Effector memory CD8-positive, alpha-beta T cell (primary cell): ENCODE measurements around the gene USH1G.

Source experiments
- ATAC-seq: fragments of 150-1000 bp; cut with Tn5 transposase; replicated peaks from 2 replicates; pipeline ENCODE4 v1.10.0; 2021; ENCODE audit warnings: mild to moderate bottlenecking, moderate library complexity
- DNase-seq, 3 experiments: peaks; one replicate each; pipeline ENCODE4 v3.0.0; 2021
- H3K27ac Mint-ChIP-seq, 2 donors: one replicate each; pipeline ENCODE4 v1.8.0; 2022; ENCODE audit warnings: mild to moderate bottlenecking in 2 of 2, mixed read lengths in 2 of 2, moderate library complexity in 2 of 2
- H3K27me3 Mint-ChIP-seq, 2 donors: one replicate each; pipeline ENCODE4 v1.8.0; 2022; ENCODE audit warnings: mixed read lengths in 2 of 2
- H3K36me3 Mint-ChIP-seq: one replicate; pipeline ENCODE4 v1.8.0; 2022; ENCODE audit warnings: mild to moderate bottlenecking, moderate library complexity, mixed read lengths; ENCODE audit not compliant: insufficient read depth
- H3K4me1 Mint-ChIP-seq, 2 donors: one replicate each; pipeline ENCODE4 v1.8.0; 2022; ENCODE audit warnings: low read depth in 2 of 2, mixed read lengths in 2 of 2
- H3K4me3 Mint-ChIP-seq, 2 donors: one replicate each; pipeline ENCODE4 v1.8.0; 2022; ENCODE audit warnings: mild to moderate bottlenecking in 2 of 2, mixed read lengths in 2 of 2, moderate library complexity in 2 of 2
- H3K9me3 Mint-ChIP-seq, 2 donors: one replicate each; pipeline ENCODE4 v1.8.0; 2022; ENCODE audit warnings: mixed read lengths in 2 of 2

USH1G gene

DNA sequence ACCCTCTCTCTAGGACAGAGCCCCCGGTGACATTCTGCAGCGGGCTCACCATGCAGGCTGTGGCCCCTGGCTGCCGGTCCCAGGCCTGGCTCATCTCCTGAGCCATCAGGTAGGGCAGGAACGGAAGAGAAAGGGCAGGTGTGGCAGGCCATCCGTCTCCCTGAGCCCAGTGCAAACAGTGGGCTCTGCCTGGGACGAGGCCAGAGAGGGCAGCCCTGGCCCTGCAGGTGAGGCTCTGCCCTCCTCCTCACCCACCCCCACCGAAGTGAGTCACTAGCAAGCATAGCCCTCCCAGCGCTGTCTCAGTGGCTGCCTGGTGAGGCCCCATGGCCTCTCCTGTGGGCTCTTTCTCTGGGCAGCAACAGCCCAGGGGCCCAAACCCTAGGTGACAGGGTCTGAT lies 27.2 kb upstream of the USH1G start:
- H3K9me3 Mint-ChIP-seq, result no peaks in the 10 kb centered on the region
- no peak overlapping the region for H3K4me3 Mint-ChIP-seq
- no peak overlapping the region for H3K27ac Mint-ChIP-seq
- peaks cover 0 to 35% of the 10 kb centered on the region in 2 donors for H3K27me3 Mint-ChIP-seq
- DNase-seq, result no peak
- no peaks in the 10 kb centered on the region for H3K4me1 Mint-ChIP-seq
- no peak for ATAC-seq
- H3K36me3 Mint-ChIP-seq, result no peaks in the 10 kb centered on the region

DNA sequence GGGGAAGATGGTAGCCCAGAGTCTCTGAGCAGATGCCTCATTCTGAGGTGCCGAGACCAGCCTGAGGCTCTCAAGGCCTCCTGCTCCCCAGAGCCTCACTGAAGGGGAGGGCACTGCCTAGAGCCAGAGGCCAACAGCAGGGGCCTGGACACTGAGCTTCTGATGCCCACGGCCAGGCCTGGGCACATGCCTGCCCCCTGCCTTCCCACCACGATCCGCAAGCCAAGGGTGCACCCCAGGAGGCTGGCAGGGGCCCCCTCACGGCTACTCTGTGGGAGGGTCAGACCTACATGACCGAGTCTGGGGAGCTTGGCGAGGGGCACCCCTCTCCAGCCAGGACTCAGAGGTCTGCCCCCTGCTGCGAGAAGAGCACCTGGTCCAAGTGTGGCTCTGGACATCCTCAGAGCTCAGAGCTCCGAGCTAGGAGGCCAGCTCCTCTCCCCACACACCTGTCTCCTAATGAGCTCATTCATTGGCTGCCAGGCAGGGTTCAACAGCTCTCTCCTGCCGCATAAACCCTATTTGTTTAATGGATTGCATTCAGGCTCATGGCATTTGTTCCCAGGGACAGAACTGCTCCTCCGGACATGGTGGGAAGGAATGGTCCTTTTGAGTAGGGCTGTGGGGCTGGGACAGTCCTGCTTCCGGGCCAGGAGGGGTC lies 26.5 kb upstream of the USH1G start:
- Mint-ChIP-seq H3K27ac (no peak overlapping the region), H3K27me3 (peaks cover 0 to 35% of the 10 kb centered on the region in 2 donors), H3K36me3 (no peaks in the 10 kb centered on the region)

DNA sequence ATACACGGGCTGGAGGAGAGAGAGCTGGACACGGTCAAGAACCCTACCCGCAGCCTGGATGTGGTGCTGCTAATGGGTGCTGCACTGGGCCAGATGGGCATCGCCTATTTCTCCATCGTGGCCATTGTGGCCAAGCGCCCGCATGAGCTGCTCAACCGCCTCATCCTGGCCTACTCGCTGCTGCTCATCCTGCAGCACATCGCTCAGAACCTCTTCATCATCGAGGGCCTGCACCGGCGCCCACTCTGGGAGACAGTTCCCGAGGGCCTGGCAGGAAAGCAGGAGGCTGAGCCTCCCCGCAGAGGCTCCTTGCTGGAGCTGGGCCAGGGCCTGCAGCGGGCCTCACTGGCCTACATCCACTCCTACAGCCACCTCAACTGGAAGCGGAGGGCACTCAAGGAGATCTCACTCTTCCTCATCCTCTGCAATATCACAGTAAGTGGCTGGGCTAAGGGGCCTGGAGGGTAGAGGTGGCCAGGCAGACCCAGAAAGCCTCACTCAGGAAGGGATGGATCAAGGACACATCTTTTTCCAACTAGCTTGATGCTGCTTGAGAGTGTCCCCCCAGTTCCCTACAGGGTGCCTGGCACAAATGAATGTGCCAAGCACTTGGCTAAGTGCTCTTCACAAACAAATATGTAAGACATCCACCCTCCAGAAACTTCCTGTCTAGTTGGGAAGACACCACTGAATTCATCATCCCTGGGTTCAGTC lies 24.1 kb upstream of the USH1G start:
- Mint-ChIP-seq H3K4me3 (no peak overlapping the region), H3K36me3 (no peaks in the 10 kb centered on the region), H3K4me1 (no peaks in the 10 kb centered on the region), H3K9me3 (no peaks in the 10 kb centered on the region), H3K27ac (no peak overlapping the region), H3K27me3 (peaks cover under 1 to 46% of the 10 kb centered on the region in 2 donors)
- no peak for ATAC-seq
- DNase-seq, result no peak

More for the DNA sequence above, 26.5 kb upstream of the USH1G start:
- ATAC-seq (no peak), DNase-seq (no peak)
- Mint-ChIP-seq H3K4me3 (no peak overlapping the region), H3K4me1 (no peaks in the 10 kb centered on the region), H3K9me3 (no peaks in the 10 kb centered on the region)

DNA sequence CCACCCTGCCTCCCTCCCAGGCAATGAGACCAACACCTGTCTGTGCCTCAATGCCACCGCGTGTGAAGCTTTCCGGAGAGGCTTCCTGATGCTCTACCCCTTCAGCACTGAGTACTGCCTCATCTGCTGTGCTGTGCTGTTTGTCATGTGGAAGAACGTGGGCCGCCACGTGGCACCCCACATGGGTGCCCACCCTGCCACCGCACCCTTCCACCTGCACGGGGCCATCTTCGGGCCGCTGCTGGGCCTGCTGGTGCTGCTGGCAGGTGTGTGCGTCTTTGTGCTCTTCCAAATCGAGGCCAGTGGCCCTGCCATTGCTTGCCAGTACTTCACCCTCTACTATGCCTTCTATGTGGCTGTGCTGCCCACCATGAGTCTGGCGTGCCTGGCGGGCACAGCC lies 23.6 kb upstream of the USH1G start:
- ATAC-seq, result no peak
- H3K36me3 Mint-ChIP-seq, result no peaks in the 10 kb centered on the region
- no peak overlapping the region for H3K4me3 Mint-ChIP-seq
- DNase-seq, result no peak
- H3K27me3 Mint-ChIP-seq, result peaks cover 6 to 50% of the 10 kb centered on the region in 2 donors
- no peaks in the 10 kb centered on the region for H3K4me1 Mint-ChIP-seq
- no peak overlapping the region for H3K27ac Mint-ChIP-seq
- no peaks in the 10 kb centered on the region for H3K9me3 Mint-ChIP-seq

DNA sequence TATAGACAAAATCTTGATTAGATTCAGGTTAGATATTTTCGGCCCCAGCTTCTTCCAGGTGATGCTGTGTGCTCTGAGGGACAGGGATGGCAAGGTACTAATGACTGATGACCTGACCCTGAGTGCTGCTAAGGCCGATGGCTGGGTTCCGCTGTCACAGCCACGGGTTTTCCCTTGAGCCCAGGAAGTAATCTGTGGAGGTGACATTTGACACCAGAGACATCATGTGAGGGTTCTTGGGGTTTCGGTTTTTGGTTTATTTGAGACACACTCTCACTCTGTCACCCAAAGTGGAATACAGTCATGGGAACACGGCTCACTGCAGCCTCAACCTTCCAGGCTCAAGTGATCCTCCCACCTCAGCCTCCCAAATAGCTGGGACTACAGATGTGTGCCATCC lies 22.5 kb upstream of the USH1G start:
- no peaks in the 10 kb centered on the region for H3K9me3 Mint-ChIP-seq
- H3K27me3 Mint-ChIP-seq, result peaks cover 7 to 60% of the 10 kb centered on the region in 2 donors
- no peaks in the 10 kb centered on the region for H3K4me1 Mint-ChIP-seq
- no peak overlapping the region for H3K4me3 Mint-ChIP-seq
- ATAC-seq (no peak), DNase-seq (no peak)
- no peak overlapping the region for H3K27ac Mint-ChIP-seq
- no peaks in the 10 kb centered on the region for H3K36me3 Mint-ChIP-seq

DNA sequence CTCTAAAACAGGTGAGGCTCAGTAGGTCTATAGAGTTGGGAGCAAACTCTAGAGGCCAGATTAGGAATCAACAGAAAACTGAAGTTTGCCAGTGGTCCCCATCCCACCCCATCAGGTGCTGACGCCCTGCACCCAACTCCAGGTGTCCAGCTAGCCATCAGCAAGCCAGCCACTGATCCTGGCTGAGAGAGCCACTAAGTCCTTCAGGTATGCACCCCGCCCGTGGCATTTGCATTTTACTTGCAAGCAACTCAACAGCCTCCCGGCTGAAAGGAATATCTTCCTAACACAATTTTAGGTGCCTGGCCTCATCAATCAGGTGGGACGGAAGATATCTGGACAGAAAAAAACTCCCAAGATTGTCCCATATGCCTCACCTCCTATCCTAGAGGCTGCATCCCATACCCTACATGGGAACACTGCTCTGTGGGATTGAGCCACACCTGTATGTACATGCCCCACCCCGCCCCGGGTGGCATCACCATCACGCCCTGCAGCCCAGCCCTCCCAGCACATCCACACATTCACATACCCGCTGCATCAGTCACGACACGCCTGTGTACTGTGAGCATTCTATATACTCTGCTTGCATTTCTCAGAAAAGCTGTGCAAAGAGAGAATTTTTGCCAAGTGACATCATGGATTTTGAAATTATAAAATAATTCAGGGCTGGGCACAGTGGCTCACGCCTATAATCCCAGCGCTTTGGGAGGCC lies 20.9 kb upstream of the USH1G start:
- DNase-seq (no peak), ATAC-seq (no peak)
- no peaks in the 10 kb centered on the region for H3K9me3 Mint-ChIP-seq
- no peak overlapping the region for H3K4me3 Mint-ChIP-seq
- H3K27ac Mint-ChIP-seq, result no peak overlapping the region
- H3K4me1 Mint-ChIP-seq, result peaks cover 0 to 4% of the 10 kb centered on the region in 2 donors
- peaks cover 13 to 62% of the 10 kb centered on the region in 2 donors for H3K27me3 Mint-ChIP-seq
- H3K36me3 Mint-ChIP-seq, result no peaks in the 10 kb centered on the region

DNA sequence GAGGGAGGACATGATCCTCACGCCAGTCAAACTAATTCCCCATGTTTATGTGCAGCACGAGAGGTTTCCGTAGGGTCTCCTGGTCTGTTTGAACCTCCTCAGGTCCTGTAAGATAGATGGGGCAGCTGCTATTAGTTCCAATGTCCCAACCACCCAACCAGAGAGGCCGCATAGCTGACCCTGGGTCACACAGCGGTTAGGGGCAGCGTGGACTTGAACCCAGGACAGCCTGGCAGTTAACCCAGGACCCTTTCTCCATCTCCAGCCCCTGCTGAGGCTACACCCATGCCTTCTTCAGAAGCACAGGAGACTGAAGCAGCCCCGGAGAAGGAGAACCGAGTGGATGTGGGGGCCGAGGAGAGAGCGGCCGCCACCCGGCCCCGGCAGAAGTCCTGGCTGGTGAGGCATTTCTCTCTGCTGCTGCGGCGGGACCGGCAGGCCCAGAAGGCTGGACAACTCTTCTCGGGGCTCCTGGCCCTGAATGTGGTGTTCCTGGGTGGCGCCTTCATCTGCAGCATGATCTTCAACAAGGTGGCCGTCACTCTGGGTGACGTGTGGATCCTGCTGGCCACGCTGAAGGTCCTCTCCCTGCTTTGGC lies 18.2 kb upstream of the USH1G start:
- H3K9me3 Mint-ChIP-seq, result no peaks in the 10 kb centered on the region
- no peaks in the 10 kb centered on the region for H3K36me3 Mint-ChIP-seq
- DNase-seq, result no peak
- ATAC-seq, result no peak
- peaks cover 0 to 4% of the 10 kb centered on the region in 2 donors for H3K4me1 Mint-ChIP-seq
- no peak overlapping the region for H3K4me3 Mint-ChIP-seq
- no peak overlapping the region for H3K27ac Mint-ChIP-seq
- H3K27me3 Mint-ChIP-seq, result peaks cover 34 to 74% of the 10 kb centered on the region in 2 donors

DNA sequence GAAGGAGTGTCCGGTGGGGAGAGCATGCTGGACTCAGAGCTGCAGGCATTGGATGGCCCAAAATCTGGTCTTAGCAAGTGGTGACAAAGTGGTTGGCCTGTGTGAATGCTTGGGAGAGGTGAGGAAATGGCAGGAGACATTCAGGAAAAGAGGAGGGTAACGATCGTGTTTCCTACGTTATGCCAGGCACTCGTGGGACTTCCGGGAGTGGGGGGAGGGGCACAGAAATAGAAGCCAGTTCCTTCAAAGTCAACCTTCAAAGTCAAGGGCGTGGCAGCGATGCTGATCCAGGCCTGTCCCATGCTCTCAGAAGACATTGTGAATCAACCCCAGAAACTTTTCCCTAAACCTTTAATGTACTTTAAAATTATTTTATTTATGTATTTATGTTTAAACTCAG lies 16.5 kb upstream of the USH1G start:
- H3K27me3 Mint-ChIP-seq, result peaks cover 42 to 85% of the 10 kb centered on the region in 2 donors
- no peaks in the 10 kb centered on the region for H3K9me3 Mint-ChIP-seq
- no peak for ATAC-seq

DNA sequence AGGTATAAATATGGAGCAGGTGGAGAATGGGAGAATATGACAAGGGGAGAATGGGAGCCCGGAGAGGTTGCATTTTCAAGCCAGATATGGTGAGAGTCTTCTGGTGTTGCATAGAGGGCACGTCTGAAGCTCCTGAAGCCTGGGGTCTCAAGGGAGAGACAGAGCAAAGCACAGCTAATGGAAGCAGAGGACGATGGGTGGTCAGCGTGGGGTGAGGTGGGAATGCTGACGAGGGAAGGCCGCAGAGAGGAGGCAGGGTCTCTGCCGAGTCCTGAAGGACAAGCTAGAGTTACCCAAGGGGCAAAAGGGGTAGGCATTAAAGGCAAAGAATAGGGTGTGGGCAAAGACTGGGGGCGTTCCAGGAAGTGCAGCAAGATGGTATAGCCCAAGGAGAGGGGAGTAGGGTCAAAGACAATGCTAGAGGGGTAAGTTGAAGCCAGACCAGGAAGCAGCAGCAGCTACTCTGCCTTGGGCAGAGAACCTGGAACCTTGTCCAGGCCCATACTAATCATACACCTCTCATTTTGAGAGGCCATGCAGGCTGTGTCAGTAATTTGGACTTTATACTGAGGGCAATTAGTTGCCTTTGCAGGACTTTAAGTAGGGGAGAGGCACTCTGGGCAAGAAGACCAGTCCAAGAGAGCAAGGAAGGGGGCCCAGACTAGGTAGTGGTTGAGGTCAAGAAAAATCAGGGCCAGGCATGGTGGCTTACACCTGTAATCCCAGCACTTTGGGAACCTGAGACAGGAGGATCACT lies 15.3 kb upstream of the USH1G start:
- no peak overlapping the region for H3K27ac Mint-ChIP-seq
- H3K9me3 Mint-ChIP-seq, result no peaks in the 10 kb centered on the region
- DNase-seq, result no peak
- peaks cover 0 to 4% of the 10 kb centered on the region in 2 donors for H3K4me1 Mint-ChIP-seq
- H3K36me3 Mint-ChIP-seq, result no peaks in the 10 kb centered on the region
- ATAC-seq, result no peak
- peaks cover 48 to 87% of the 10 kb centered on the region in 2 donors for H3K27me3 Mint-ChIP-seq
- H3K4me3 Mint-ChIP-seq, result no peak overlapping the region

More for the DNA sequence above, 16.5 kb upstream of the USH1G start:
- Mint-ChIP-seq H3K4me1 (peaks cover 0 to 4% of the 10 kb centered on the region in 2 donors), H3K4me3 (no peak overlapping the region), H3K36me3 (no peaks in the 10 kb centered on the region), H3K27ac (no peak overlapping the region)
- no peak for DNase-seq

DNA sequence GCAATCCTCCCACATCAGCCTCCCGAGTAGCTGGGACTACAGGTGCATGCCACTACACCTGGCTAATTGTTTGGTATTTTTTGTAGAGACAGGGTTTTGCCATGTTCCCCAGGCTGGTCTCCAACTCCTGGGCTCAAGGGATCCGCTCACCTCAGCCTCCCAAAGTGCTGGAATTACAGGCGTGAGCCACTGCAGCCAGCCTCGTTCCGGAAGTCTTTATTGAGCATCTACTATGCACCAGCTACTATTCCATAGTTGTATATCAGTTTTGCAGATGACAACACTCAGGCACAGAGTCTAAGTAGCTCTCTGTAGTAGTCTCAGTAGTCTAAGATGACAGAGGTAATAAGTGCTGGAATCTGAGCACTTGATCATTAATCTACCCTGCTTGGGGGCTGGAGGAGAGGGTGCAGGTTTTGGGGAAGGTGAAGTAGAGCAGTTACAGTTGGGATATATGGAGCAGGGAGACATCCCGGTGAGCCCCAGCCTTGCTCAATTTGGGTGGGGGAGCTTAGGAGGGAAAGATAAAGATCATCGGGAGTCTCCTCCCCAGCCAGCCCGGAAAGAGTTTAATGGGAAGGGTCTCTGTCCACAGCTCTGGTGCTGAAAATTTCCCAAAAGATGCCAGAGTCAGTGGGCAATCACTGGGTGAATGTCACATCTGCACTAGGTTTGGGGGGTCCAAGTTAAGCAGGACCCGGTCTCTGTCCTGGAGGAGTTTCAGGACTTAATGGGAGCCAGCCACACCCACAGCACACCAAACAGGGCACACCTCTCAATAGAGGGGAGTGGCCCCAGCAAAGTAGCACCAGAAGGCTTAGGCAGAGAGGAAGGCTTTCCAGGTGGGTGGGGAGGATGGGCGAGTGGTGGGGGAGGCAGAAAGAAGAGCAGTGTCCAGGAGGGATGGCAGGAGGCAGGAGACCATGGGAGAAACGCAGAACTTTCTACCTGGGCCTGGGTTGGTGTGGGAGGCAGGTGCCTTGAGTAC lies 14.3 kb upstream of the USH1G start:
- Mint-ChIP-seq H3K36me3 (no peaks in the 10 kb centered on the region), H3K27ac (no peak overlapping the region), H3K9me3 (no peaks in the 10 kb centered on the region), H3K4me1 (peaks cover 0 to 4% of the 10 kb centered on the region in 2 donors), H3K4me3 (no peak overlapping the region), H3K27me3 (peaks cover 58 to 90% of the 10 kb centered on the region in 2 donors)
- no peak for DNase-seq
- no peak for ATAC-seq

DNA sequence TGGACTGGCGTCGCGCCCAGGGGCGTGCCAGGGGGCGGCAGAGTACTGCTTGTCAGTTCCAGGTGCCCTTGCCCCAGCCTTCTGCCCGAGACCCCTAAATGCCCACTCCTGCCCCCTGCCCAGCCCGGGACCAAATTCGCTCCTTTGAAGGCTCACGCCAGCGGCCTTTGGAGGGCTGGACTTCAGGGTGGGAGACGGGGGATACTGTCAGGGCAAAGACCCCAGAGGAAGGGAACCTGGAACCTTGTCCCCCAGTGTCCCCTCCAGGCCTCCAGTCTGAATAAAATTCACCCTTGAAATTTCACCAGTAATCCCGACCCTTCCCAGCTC lies 13.4 kb upstream of the USH1G start:
- DNase-seq (no peak), ATAC-seq (no peak)
- Mint-ChIP-seq H3K9me3 (no peaks in the 10 kb centered on the region), H3K27me3 (peaks cover 56 to 90% of the 10 kb centered on the region in 2 donors), H3K4me1 (peaks cover 0 to 4% of the 10 kb centered on the region in 2 donors), H3K27ac (no peak overlapping the region), H3K4me3 (no peak overlapping the region), H3K36me3 (no peaks in the 10 kb centered on the region)
